H9 (cell line): Measurements from ENCODE around the gene MRPS6. TPM values are rescaled to one million over a fixed set of nuclear protein-coding genes. Genes with fewer than 3 reads are reported as not detected.

Source experiments
- DNase-seq: peaks from one replicate; pipeline ENCODE4 v3.0.0-alpha.2; 2017
- H2AFZ ChIP-seq: one replicate; pipeline ENCODE4 v1.6.1; 2013; ENCODE audit warnings: mild to moderate bottlenecking, low read length, control low read depth, moderate library complexity
- H2AK5ac ChIP-seq: 2 replicates; pipeline ENCODE4 v1.6.1; 2013; ENCODE audit warnings: low read length, control low read depth, mixed read lengths; ENCODE audit not compliant: insufficient read length
- H2BK120ac ChIP-seq: one replicate; pipeline ENCODE4 v1.6.1; 2013; ENCODE audit warnings: low read depth, mild to moderate bottlenecking, low read length, control low read depth, inconsistent platforms; ENCODE audit not compliant: poor library complexity, severe bottlenecking
- H2BK12ac ChIP-seq: 2 replicates; pipeline ENCODE4 v1.6.1; 2013; ENCODE audit warnings: low read length, control low read depth, mixed read lengths, low read depth; ENCODE audit not compliant: insufficient read length
- H2BK15ac ChIP-seq: 2 replicates; pipeline ENCODE4 v1.6.1; 2013; ENCODE audit warnings: low read depth, low read length, control low read depth
- H2BK20ac ChIP-seq: one replicate; pipeline ENCODE4 v1.6.1; 2013; ENCODE audit warnings: low read depth, mild to moderate bottlenecking, low read length, control low read depth, inconsistent platforms; ENCODE audit not compliant: poor library complexity, severe bottlenecking
- H2BK5ac ChIP-seq: 2 replicates; pipeline ENCODE4 v1.6.1; 2013; ENCODE audit warnings: low read length, control low read depth, mixed read lengths; ENCODE audit not compliant: insufficient read length
- H3K14ac ChIP-seq: 2 replicates; pipeline ENCODE4 v1.6.1; 2013; ENCODE audit warnings: low read length, control low read depth; ENCODE audit not compliant: insufficient read depth
- H3K18ac ChIP-seq: 2 replicates; pipeline ENCODE4 v1.6.1; 2013; ENCODE audit warnings: low read depth, mild to moderate bottlenecking, mixed read lengths, low read length, control low read depth; ENCODE audit not compliant: insufficient read length
- H3K23ac ChIP-seq: 2 replicates; pipeline ENCODE4 v1.6.1; 2013; ENCODE audit warnings: low read length, control low read depth, mixed read lengths, low read depth; ENCODE audit not compliant: insufficient read length
- H3K23me2 ChIP-seq: 2 replicates; pipeline ENCODE4 v1.6.1; 2013; ENCODE audit warnings: low read depth, mild to moderate bottlenecking, mixed read lengths, low read length, control low read depth; ENCODE audit not compliant: insufficient read length, poor library complexity, severe bottlenecking
- H3K27ac ChIP-seq: 2 replicates; pipeline ENCODE4 v1.5.1; 2013; ENCODE audit warnings: low read length, control low read depth, mixed read lengths, low read depth; ENCODE audit not compliant: insufficient read length
- H3K27me3 ChIP-seq: 2 replicates; pipeline ENCODE4 v1.6.1; 2013; ENCODE audit warnings: low read length, control low read depth, inconsistent platforms; ENCODE audit not compliant: insufficient read depth
- H3K4ac ChIP-seq: 2 replicates; pipeline ENCODE4 v1.6.1; 2013; ENCODE audit warnings: low read depth, mild to moderate bottlenecking, control low read depth, inconsistent platforms, low read length, moderate library complexity
- H3K4me1 ChIP-seq: 2 replicates; pipeline ENCODE4 v1.6.1; 2013; ENCODE audit warnings: low read length, control low read depth, inconsistent platforms; ENCODE audit not compliant: insufficient read depth
- H3K4me2 ChIP-seq: 2 replicates; pipeline ENCODE4 v1.6.1; 2013; ENCODE audit warnings: low read length, control low read depth, mixed read lengths; ENCODE audit not compliant: insufficient read length, insufficient read depth
- H3K56ac ChIP-seq: 2 replicates; pipeline ENCODE4 v1.6.1; 2013; ENCODE audit warnings: low read depth, mild to moderate bottlenecking, mixed read lengths, low read length, control low read depth; ENCODE audit not compliant: insufficient read length
- H3K79me1 ChIP-seq: 2 replicates; pipeline ENCODE4 v1.6.1; 2013; ENCODE audit warnings: low read depth, mild to moderate bottlenecking, moderate library complexity, low read length, control low read depth, inconsistent platforms; ENCODE audit not compliant: insufficient read depth, poor library complexity, severe bottlenecking
- H3K79me2 ChIP-seq: 2 replicates; pipeline ENCODE4 v1.6.1; 2013; ENCODE audit warnings: low read length, control low read depth, inconsistent platforms; ENCODE audit not compliant: insufficient read depth
- H3K9ac ChIP-seq: 2 replicates; pipeline ENCODE4 v1.6.1; 2013; ENCODE audit warnings: low read length, control low read depth, mixed read lengths; ENCODE audit not compliant: insufficient read length; ENCODE audit errors: extremely low read depth
- H3K9me3 ChIP-seq: one replicate; pipeline ENCODE4 v1.6.1; 2013; ENCODE audit warnings: low read depth, low read length, inconsistent platforms; ENCODE audit not compliant: control insufficient read depth
- H3T11ph ChIP-seq: one replicate; pipeline ENCODE4 v1.6.1; 2013; ENCODE audit warnings: mild to moderate bottlenecking, low read length, control low read depth, inconsistent platforms
- H4K20me1 ChIP-seq: one replicate; pipeline ENCODE4 v1.6.1; 2013; ENCODE audit not compliant: control insufficient read depth, insufficient read length, insufficient read depth
- H4K5ac ChIP-seq: 2 replicates; pipeline ENCODE4 v1.6.1; 2013; ENCODE audit warnings: low read depth, mild to moderate bottlenecking, mixed read lengths, low read length, control low read depth; ENCODE audit not compliant: insufficient read length
- H4K8ac ChIP-seq: replicated peaks from 2 replicates; pipeline ENCODE4 v1.6.1; 2013; ENCODE audit warnings: low read length, control low read depth, mixed read lengths, low read depth; ENCODE audit not compliant: insufficient read length
- H4K91ac ChIP-seq: 2 replicates; pipeline ENCODE4 v1.6.1; 2013; ENCODE audit warnings: low read depth, mild to moderate bottlenecking, moderate library complexity, mixed read lengths, low read length, control low read depth; ENCODE audit not compliant: insufficient read length
- H3K27ac Mint-ChIP-seq, 3 experiments: 2 replicates in 2 of 3; 3 replicates in 1 of 3; pipeline ENCODE4 v1.8.0; 2020 to 2021; ENCODE audit warnings: mixed read lengths in 3 of 3, mild to moderate bottlenecking in 1 of 3, moderate library complexity in 1 of 3
- H3K27me3 Mint-ChIP-seq: 2 replicates; pipeline ENCODE4 v1.8.0; 2021; ENCODE audit warnings: low read depth, mild to moderate bottlenecking, moderate library complexity, mixed read lengths
- H3K36me3 Mint-ChIP-seq, 3 experiments: 2 replicates in 2 of 3; 3 replicates in 1 of 3; pipeline ENCODE4 v1.8.0; 2020 to 2021; ENCODE audit warnings: low read depth in 3 of 3, mixed read lengths in 3 of 3; ENCODE audit not compliant: insufficient read depth in 1 of 3
- H3K4me1 Mint-ChIP-seq, 2 experiments: 2 replicates each; pipeline ENCODE4 v1.8.0; 2020; ENCODE audit warnings: mixed read lengths in 2 of 2
- H3K4me3 Mint-ChIP-seq, 2 experiments: 2 replicates in 1 of 2; 3 replicates in 1 of 2; pipeline ENCODE4 v1.8.0; 2020 to 2021; ENCODE audit warnings: mild to moderate bottlenecking in 2 of 2, mixed read lengths in 2 of 2, moderate library complexity in 1 of 2
- H3K9me3 Mint-ChIP-seq, 2 experiments: 2 replicates in 1 of 2; 3 replicates in 1 of 2; pipeline ENCODE4 v1.8.0; 2020; ENCODE audit warnings: mild to moderate bottlenecking in 2 of 2, mixed read lengths in 2 of 2, moderate library complexity in 1 of 2
- CTCF ChIP-seq: fragments of 200-600 bp; sonication (generic); conservative IDR thresholded peaks from 3 replicates; pipeline ENCODE4 v1.8.0; 2021; ENCODE audit warnings: antibody characterized with exemption, mild to moderate bottlenecking
- WGBS: extraction: QIAGEN DNeasy Blood & Tissue Kit; methylation state at CpG from one replicate; pipeline ENCODE4 v1.1.7; 2013; ENCODE audit warnings: missing lambda C conversion rate, low lambda C conversion rate, mixed read lengths; ENCODE audit not compliant: insufficient read length; ENCODE audit errors: extremely low coverage; 5-methylcytosine and 5-hydroxymethylcytosine counted together
- total RNA-seq: library from RNA; stranded (reverse); gene quantifications from 2 replicates; pipeline ENCODE4 v1.2.1, GENCODE V29; 2021

Gene MRPS6
- total RNA-seq, 1 experiment from 2014 or later, result 83.2 TPM

- Histone ChIP-seq H2AK5ac (no peak overlapping the region), H3K4me2 (no peak overlapping the region), H3K79me1 (peaks cover 12% of the 10 kb centered on the region), H3K79me2 (peaks cover 3% of the 10 kb centered on the region; the same call in 1 of the 2 replicates), H2AFZ (no peak overlapping the region), H3K4me1 (no peaks in the 10 kb centered on the region; the same call in 1 of the 2 replicates), H3K27ac (no peak overlapping the region), H2BK12ac (no peak overlapping the region), H3K23ac (no peak overlapping the region), H3K23me2 (no peaks in the 10 kb centered on the region), H4K5ac (no peak overlapping the region), H4K8ac (no peak overlapping the region), H3K9me3 (no peaks in the 10 kb centered on the region), H2BK5ac (no peak overlapping the region), H3T11ph (no peak overlapping the region), H4K91ac (no peak overlapping the region), H3K18ac (no peak overlapping the region), H2BK120ac (no peak overlapping the region), H2BK15ac (no peak overlapping the region), H3K4ac (no peak overlapping the region), H4K20me1 (no peaks in the 10 kb centered on the region), H2BK20ac (no peak overlapping the region), H3K14ac (no peak overlapping the region), H3K9ac (no peak overlapping the region), H3K27me3 (no peaks in the 10 kb centered on the region), H3K56ac (no peak overlapping the region)
- no peak overlapping the region for H3K4me3 Mint-ChIP-seq
- no peaks in the 10 kb centered on the region for H3K27me3 Mint-ChIP-seq
- WGBS, result no CpG with 5 or more reads among the region's 8 CpGs
- peaks cover 12 to 29% (median 25%) of the 10 kb centered on the region in 3 experiments; a peak in 6 of 7 replicates for H3K36me3 Mint-ChIP-seq
- no peak for TF ChIP-seq CTCF
- H3K4me1 Mint-ChIP-seq, result peaks cover 17 to 19% of the 10 kb centered on the region in 2 experiments
- H3K27ac Mint-ChIP-seq, result no peak overlapping the region; a peak in 1 of 7 replicates
- DNase-seq, result no peak
- no peaks in the 10 kb centered on the region; a peak in 1 of 5 replicates for H3K9me3 Mint-ChIP-seq
Observed at GRCh38 chr21:34123609-34124008, 50.2 kb downstream of the MRPS6 start.
